Measurements from ENCODE around the gene PVALEF.

The PVALEF gene

DNA sequence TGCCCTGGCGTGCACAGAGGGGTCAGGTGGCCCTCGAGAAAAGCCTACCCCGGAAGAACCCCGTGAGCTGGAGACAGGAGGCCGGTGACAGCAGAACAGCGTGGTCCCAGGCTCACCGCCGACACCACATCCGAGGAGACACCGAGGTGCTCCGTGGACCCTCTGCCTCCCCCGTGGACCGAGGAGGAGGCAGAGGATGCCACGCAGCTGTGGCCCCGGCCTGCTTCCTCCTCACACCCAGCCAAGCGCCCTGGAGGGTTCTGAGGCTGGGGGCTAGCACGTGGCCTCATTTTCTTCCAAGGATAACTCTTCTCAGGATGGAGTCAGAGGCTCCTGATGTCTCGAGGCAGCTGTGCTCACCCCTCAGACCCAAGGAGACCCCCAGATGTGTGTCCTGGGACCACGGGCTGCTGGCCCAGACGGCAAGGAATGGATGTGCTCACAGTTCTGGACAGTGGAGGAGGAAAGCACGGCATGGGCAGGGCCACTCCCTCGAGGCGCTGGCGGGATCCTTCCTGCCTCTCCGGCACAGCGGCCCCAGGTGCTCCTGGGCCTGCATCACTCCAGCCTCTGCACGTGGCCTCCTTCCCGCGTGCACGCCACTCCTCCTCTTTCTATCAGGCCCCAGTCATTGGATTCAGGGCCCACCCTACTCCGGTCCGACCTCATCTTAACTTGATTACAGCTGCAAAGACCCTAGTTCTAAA lies 4.4 kb upstream of the PVALEF start:
- Histone ChIP-seq H3K4me1 (ENCODE audit: insufficient read depth, insufficient read length) (peaks cover 10% of the 10 kb centered on the region), H3K9ac (ENCODE audit: insufficient read length, low read depth) (no peak overlapping the region), H3K4me3 (ENCODE audit: insufficient read length, low read depth) (no peak overlapping the region), H3K36me3 (ENCODE audit: insufficient read depth, insufficient read length, low read length) (no peaks in the 10 kb centered on the region), H3K27me3 (ENCODE audit: insufficient read depth, insufficient read length) (peaks cover 14% of the 10 kb centered on the region), H3K9me3 (ENCODE audit: insufficient read depth, low read length) (no peaks in the 10 kb centered on the region)
- no peak for DNase-seq (ENCODE audit: low read depth, low spot score)
- no peak for TF ChIP-seq SUZ12 (IDR thresholded peaks at IDR 0.05; ENCODE audit: extremely low read depth, insufficient read depth, insufficient read length)
- TF ChIP-seq YY1 (IDR thresholded peaks at IDR 0.05; ENCODE audit: insufficient read depth, insufficient read length), result no peak
- no peak for TF ChIP-seq ZNF274 (IDR thresholded peaks at IDR 0.05; ENCODE audit: low read depth, low read length)

DNA sequence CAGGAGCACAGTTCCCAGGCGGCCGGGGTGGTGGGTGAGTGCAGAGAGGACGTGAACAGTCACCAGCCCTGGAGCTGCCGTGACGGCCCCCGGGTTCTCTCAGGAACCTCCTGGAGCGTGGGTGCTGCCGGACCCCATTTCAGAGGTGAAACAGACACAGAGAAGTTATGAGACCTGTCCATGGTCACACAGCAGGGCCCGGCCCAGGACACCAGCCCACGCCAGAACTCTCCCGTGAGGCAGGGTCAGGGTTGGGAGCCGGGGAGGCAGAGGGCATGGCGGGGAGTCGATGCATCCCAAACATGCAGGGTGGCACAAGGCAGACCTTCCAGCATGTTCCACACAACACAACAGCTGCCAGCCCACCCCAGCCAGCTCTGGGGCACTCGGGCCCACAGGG lies 3.8 kb upstream of the PVALEF start:
- H3K9me3 ChIP-seq (ENCODE audit: insufficient read depth, low read length), result no peaks in the 10 kb centered on the region
- H3K4me1 ChIP-seq (ENCODE audit: insufficient read depth, insufficient read length), result peaks cover 10% of the 10 kb centered on the region
- no peak overlapping the region for H3K4me3 ChIP-seq (ENCODE audit: insufficient read length, low read depth)
- no peak overlapping the region for H3K9ac ChIP-seq (ENCODE audit: insufficient read length, low read depth)
- no peak for DNase-seq (ENCODE audit: low read depth, low spot score)
- H3K27me3 ChIP-seq (ENCODE audit: insufficient read depth, insufficient read length), result peaks cover 16% of the 10 kb centered on the region
- no peak for TF ChIP-seq SUZ12 (IDR thresholded peaks at IDR 0.05; ENCODE audit: extremely low read depth, insufficient read depth, insufficient read length)
- TF ChIP-seq YY1 (IDR thresholded peaks at IDR 0.05; ENCODE audit: insufficient read depth, insufficient read length), result no peak
- TF ChIP-seq ZNF274 (IDR thresholded peaks at IDR 0.05; ENCODE audit: low read depth, low read length), result no peak
- no peaks in the 10 kb centered on the region for H3K36me3 ChIP-seq (ENCODE audit: insufficient read depth, insufficient read length, low read length)

DNA sequence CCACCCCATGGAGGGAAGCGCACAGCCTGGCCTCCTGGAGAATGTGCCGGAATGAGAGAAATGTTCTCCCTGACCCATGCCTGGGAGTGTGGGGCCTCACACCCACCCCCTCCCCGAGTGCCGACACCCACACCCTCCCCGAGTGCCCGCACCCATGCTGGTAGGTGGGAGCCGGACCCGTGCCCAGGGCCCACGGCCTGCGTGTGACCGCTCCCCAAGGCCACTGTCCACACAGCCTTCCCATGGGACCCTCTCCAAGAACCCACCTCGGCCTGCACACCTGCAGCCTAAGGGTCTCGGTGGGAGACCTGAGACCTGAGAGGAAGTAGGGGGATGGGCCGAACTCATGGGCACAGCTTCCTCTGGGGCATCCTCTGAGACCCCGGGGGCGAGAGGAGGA lies 3.3 kb upstream of the PVALEF start:
- no peak overlapping the region for H3K9ac ChIP-seq (ENCODE audit: insufficient read length, low read depth)
- DNase-seq (ENCODE audit: low read depth, low spot score), result no peak
- no peaks in the 10 kb centered on the region for H3K9me3 ChIP-seq (ENCODE audit: insufficient read depth, low read length)
- H3K27me3 ChIP-seq (ENCODE audit: insufficient read depth, insufficient read length), result peaks cover 20% of the 10 kb centered on the region
- no peaks in the 10 kb centered on the region for H3K36me3 ChIP-seq (ENCODE audit: insufficient read depth, insufficient read length, low read length)
- TF ChIP-seq YY1 (IDR thresholded peaks at IDR 0.05; ENCODE audit: insufficient read depth, insufficient read length) (no peak), ZNF274 (IDR thresholded peaks at IDR 0.05; ENCODE audit: low read depth, low read length) (no peak), SUZ12 (IDR thresholded peaks at IDR 0.05; ENCODE audit: extremely low read depth, insufficient read depth, insufficient read length) (no peak)
- no peak overlapping the region for H3K4me3 ChIP-seq (ENCODE audit: insufficient read length, low read depth)
- peaks cover 10% of the 10 kb centered on the region for H3K4me1 ChIP-seq (ENCODE audit: insufficient read depth, insufficient read length)

GRCh38 chr17:81162491-81162890 lies 2.8 kb upstream of the PVALEF start:
- DNase-seq (ENCODE audit: low read depth, low spot score), result no peak
- no peaks in the 10 kb centered on the region for H3K36me3 ChIP-seq (ENCODE audit: insufficient read depth, insufficient read length, low read length)
- H3K4me3 ChIP-seq (ENCODE audit: insufficient read length, low read depth), result no peak overlapping the region
- H3K4me1 ChIP-seq (ENCODE audit: insufficient read depth, insufficient read length), result peaks cover 10% of the 10 kb centered on the region
- peaks cover 25% of the 10 kb centered on the region for H3K27me3 ChIP-seq (ENCODE audit: insufficient read depth, insufficient read length)
- no peak for TF ChIP-seq SUZ12 (IDR thresholded peaks at IDR 0.05; ENCODE audit: extremely low read depth, insufficient read depth, insufficient read length)
- no peak for TF ChIP-seq ZNF274 (IDR thresholded peaks at IDR 0.05; ENCODE audit: low read depth, low read length)
- TF ChIP-seq YY1 (IDR thresholded peaks at IDR 0.05; ENCODE audit: insufficient read depth, insufficient read length), result no peak
- no peak overlapping the region for H3K9ac ChIP-seq (ENCODE audit: insufficient read length, low read depth)
- H3K9me3 ChIP-seq (ENCODE audit: insufficient read depth, low read length), result no peaks in the 10 kb centered on the region

DNA sequence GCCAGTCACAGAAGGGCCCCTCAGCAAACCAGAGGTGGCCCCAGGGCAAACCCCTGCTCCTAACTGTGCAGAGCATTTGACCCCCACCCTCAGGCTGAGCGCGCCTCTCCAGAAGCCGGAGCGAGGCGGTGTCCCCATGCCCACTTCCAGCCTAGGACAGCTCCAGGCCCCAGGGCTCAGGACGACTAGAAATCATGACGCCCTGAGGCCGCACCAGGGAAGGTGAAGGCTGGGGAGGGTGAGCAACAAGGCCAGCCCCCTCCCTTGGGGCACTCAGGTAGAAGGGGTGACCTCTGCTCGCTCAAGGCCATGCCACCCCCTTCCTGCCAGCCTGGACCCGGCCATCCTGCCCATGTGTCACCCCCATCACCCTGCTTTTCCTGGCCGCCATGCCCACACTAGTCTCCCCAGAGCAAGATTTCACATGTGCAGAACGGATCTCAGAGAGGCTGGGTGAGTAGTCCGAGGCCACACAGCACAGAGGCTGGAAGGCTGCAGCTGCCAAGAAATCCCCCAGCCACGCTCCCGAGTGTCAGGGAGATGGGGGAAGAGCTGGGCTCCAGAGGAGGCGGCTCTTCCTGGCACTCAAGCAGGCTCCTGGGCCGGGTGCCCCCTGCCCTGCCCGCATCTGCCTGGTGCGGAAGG lies 2.1 kb upstream of the PVALEF start:
- Histone ChIP-seq H3K4me1 (ENCODE audit: insufficient read depth, insufficient read length) (peaks cover 9% of the 10 kb centered on the region), H3K9ac (ENCODE audit: insufficient read length, low read depth) (no peak overlapping the region), H3K4me3 (ENCODE audit: insufficient read length, low read depth) (no peak overlapping the region), H3K9me3 (ENCODE audit: insufficient read depth, low read length) (no peaks in the 10 kb centered on the region), H3K36me3 (ENCODE audit: insufficient read depth, insufficient read length, low read length) (no peaks in the 10 kb centered on the region), H3K27me3 (ENCODE audit: insufficient read depth, insufficient read length) (peaks cover 32% of the 10 kb centered on the region)
- TF ChIP-seq SUZ12 (IDR thresholded peaks at IDR 0.05; ENCODE audit: extremely low read depth, insufficient read depth, insufficient read length) (no peak), ZNF274 (IDR thresholded peaks at IDR 0.05; ENCODE audit: low read depth, low read length) (no peak), YY1 (IDR thresholded peaks at IDR 0.05; ENCODE audit: insufficient read depth, insufficient read length) (no peak)
- DNase-seq (ENCODE audit: low read depth, low spot score), result no peak

- no peak for TF ChIP-seq ZNF274 (IDR thresholded peaks at IDR 0.05; ENCODE audit: low read depth, low read length)
- no peak for TF ChIP-seq SUZ12 (IDR thresholded peaks at IDR 0.05; ENCODE audit: extremely low read depth, insufficient read depth, insufficient read length)
- no peak for TF ChIP-seq YY1 (IDR thresholded peaks at IDR 0.05; ENCODE audit: insufficient read depth, insufficient read length)
- no peak overlapping the region for H3K9ac ChIP-seq (ENCODE audit: insufficient read length, low read depth)
- no peak for DNase-seq (ENCODE audit: low read depth, low spot score)
- H3K4me3 ChIP-seq (ENCODE audit: insufficient read length, low read depth), result no peak overlapping the region
- peaks cover 34% of the 10 kb centered on the region for H3K27me3 ChIP-seq (ENCODE audit: insufficient read depth, insufficient read length)
- no peaks in the 10 kb centered on the region for H3K9me3 ChIP-seq (ENCODE audit: insufficient read depth, low read length)
- H3K36me3 ChIP-seq (ENCODE audit: insufficient read depth, insufficient read length, low read length), result no peaks in the 10 kb centered on the region
- peaks cover 10% of the 10 kb centered on the region for H3K4me1 ChIP-seq (ENCODE audit: insufficient read depth, insufficient read length)
Observed at GRCh38 chr17:81163703-81164370, 1.5 kb upstream of the PVALEF start.

Data from NT2/D1 (cell line).